ENCODE results near the gene C16orf54.
"Not testable (repeated sequence)": the region's sequence is repeated elsewhere in the genome, so short reads cannot be mapped to it uniquely, and the experiment has no call there.

GRCh38 chr16:29721167-29721879 is 24.5 kb downstream of the C16orf54 start:
- not testable (repeated sequence) for TF ChIP-seq CTCF (tag by site-specific recombination; IDR thresholded peaks at IDR 0.05); ZNF133 (tag by site-specific recombination; IDR thresholded peaks at IDR 0.05); SCRT1 (tag by site-specific recombination; IDR thresholded peaks at IDR 0.05; ENCODE audit: borderline replicate concordance); PRDM4 (tag by site-specific recombination; IDR thresholded peaks at IDR 0.05); ZNF660 (tag by site-specific recombination; IDR thresholded peaks at IDR 0.05); ZNF600 (tag by site-specific recombination; IDR thresholded peaks at IDR 0.05); ZNF513 (tag by site-specific recombination; IDR thresholded peaks at IDR 0.05); KLF17 (tag by site-specific recombination; IDR thresholded peaks at IDR 0.05); ZNF707 (tag by site-specific recombination; IDR thresholded peaks at IDR 0.05); PRDM6 (tag by site-specific recombination; IDR thresholded peaks at IDR 0.05); ZNF274 (IDR thresholded peaks at IDR 0.05; ENCODE audit: low read length); ZNF274 (tag by site-specific recombination; IDR thresholded peaks at IDR 0.05; ENCODE audit: borderline replicate concordance); ZNF335 (tag by site-specific recombination; conservative IDR thresholded peaks at IDR 0.05); ZNF561 (tag by site-specific recombination; IDR thresholded peaks at IDR 0.05; ENCODE audit: borderline replicate concordance)

Data from HEK293 (cell line).